IMR-90 (cell line): Measurements from ENCODE around the gene KLF16. TPM values are rescaled to one million over a fixed set of nuclear protein-coding genes. Genes with fewer than 3 reads are reported as not detected.

ENCODE experiments used
- ATAC-seq: fragments of 200-7000 bp; cut with Tn5 transposase; 2 replicates; pipeline ENCODE4 v1.9.1; 2020; ENCODE audit warnings: low read depth, mild to moderate bottlenecking, moderate library complexity
- BruUV-seq: library from RNA; stranded (reverse); fragments of 400-500 nt; replicated peaks from 2 replicates; lab custom pipeline; 2021; lab: Mats Ljungman, UMichigan
- CTCF ChIA-PET: fragments of 300-600 bp; formaldehyde crosslinking; extraction: SDS; loops from one replicate; lab custom pipeline; 2021; ENCODE audit warnings: antibody characterized with exemption; lab: Yijun Ruan, JAX
- POLR2A ChIA-PET: fragments of 300-600 bp; sonication (Branson Sonifier 250); formaldehyde crosslinking; loops from one replicate; lab custom pipeline; 2022; ENCODE audit warnings: antibody characterized with exemption; ENCODE audit not compliant: unreplicated experiment; lab: Charles Lee
- DNase-seq: peaks from one replicate; pipeline ENCODE4 v3.0.0; 2013
- H2AFZ ChIP-seq: replicated peaks from 2 replicates; pipeline ENCODE3; 2013; ENCODE audit warnings: low read length, mild to moderate bottlenecking; ENCODE audit not compliant: poor library complexity
- H2AK5ac ChIP-seq: 2 replicates; pipeline ENCODE4 v1.6.1; 2013; ENCODE audit warnings: low read depth, low read length, inconsistent platforms
- H2AK9ac ChIP-seq: replicated peaks from 2 replicates; pipeline ENCODE3; 2013; ENCODE audit warnings: mild to moderate bottlenecking, low read depth, low read length, moderate library complexity; ENCODE audit not compliant: poor library complexity
- H2BK120ac ChIP-seq: 2 replicates; pipeline ENCODE4 v1.6.1; 2013; ENCODE audit warnings: low read depth, low read length, inconsistent platforms
- H2BK15ac ChIP-seq: 3 replicates; pipeline ENCODE4 v1.6.1; 2013; ENCODE audit warnings: low read depth, low read length, inconsistent platforms
- H2BK20ac ChIP-seq: 2 replicates; pipeline ENCODE4 v1.6.1; 2013; ENCODE audit warnings: low read depth, mild to moderate bottlenecking, inconsistent platforms, low read length, moderate library complexity
- H2BK5ac ChIP-seq: 2 replicates; pipeline ENCODE4 v1.6.1; 2013; ENCODE audit warnings: mild to moderate bottlenecking, low read depth, low read length, inconsistent platforms; ENCODE audit not compliant: poor library complexity, severe bottlenecking
- H3K14ac ChIP-seq: replicated peaks from 2 replicates; pipeline ENCODE4 v1.6.1; 2013; ENCODE audit warnings: low read depth, low read length, inconsistent platforms
- H3K18ac ChIP-seq: 2 replicates; pipeline ENCODE4 v1.6.1; 2013; ENCODE audit warnings: low read depth, low read length, control low read depth
- H3K23ac ChIP-seq: 2 replicates; pipeline ENCODE4 v1.6.1; 2013; ENCODE audit warnings: low read depth, low read length, inconsistent platforms
- H3K27ac ChIP-seq: 2 replicates; pipeline ENCODE4 v1.5.1; 2013; ENCODE audit warnings: mild to moderate bottlenecking, control low read depth, low read length; ENCODE audit not compliant: insufficient read depth
- H3K27me3 ChIP-seq: 2 replicates; pipeline ENCODE4 v1.6.1; 2013; ENCODE audit warnings: low read length; ENCODE audit not compliant: control insufficient read depth, insufficient read depth
- H3K36me3 ChIP-seq: 2 replicates; pipeline ENCODE4 v1.6.1; 2013; ENCODE audit warnings: low read length, mixed read lengths; ENCODE audit not compliant: control insufficient read depth, insufficient read depth
- H3K4ac ChIP-seq: 2 replicates; pipeline ENCODE4 v1.6.1; 2013; ENCODE audit warnings: low read depth, low read length, inconsistent platforms
- H3K4me1 ChIP-seq: 2 replicates; pipeline ENCODE4 v1.6.1; 2013; ENCODE audit warnings: low read length, mixed read lengths; ENCODE audit not compliant: control insufficient read depth, insufficient read depth
- H3K4me2 ChIP-seq: 2 replicates; pipeline ENCODE4 v1.6.1; 2013; ENCODE audit warnings: low read depth, mild to moderate bottlenecking, control low read depth, low read length, moderate library complexity
- H3K4me3 ChIP-seq: 2 replicates; pipeline ENCODE4 v1.5.1; 2013; ENCODE audit warnings: low read depth, mild to moderate bottlenecking, control low read depth, low read length, moderate library complexity; ENCODE audit not compliant: insufficient read depth
- H3K56ac ChIP-seq: 2 replicates; pipeline ENCODE4 v1.6.1; 2013; ENCODE audit warnings: low read length, inconsistent platforms; ENCODE audit not compliant: insufficient read depth; ENCODE audit errors: extremely low read depth
- H3K79me1 ChIP-seq, 2 experiments: 2 replicates each; pipeline ENCODE4 v1.6.1; 2013; ENCODE audit warnings: low read length in 2 of 2, inconsistent platforms in 1 of 2, low read depth in 1 of 2
- H3K9ac ChIP-seq: 2 replicates; pipeline ENCODE4 v1.6.1; 2013; ENCODE audit warnings: low read depth, low read length, control low read depth
- H3K9me1 ChIP-seq: 2 replicates; pipeline ENCODE4 v1.6.1; 2013; ENCODE audit warnings: low read length, inconsistent platforms; ENCODE audit not compliant: insufficient read depth
- H3K9me3 ChIP-seq: 2 replicates; pipeline ENCODE4 v1.6.1; 2013; ENCODE audit warnings: low read length; ENCODE audit not compliant: control insufficient read depth, insufficient read depth
- H4K20me1 ChIP-seq: 2 replicates; pipeline ENCODE4 v1.6.1; 2013; ENCODE audit warnings: low read length, inconsistent platforms; ENCODE audit not compliant: insufficient read depth
- H4K5ac ChIP-seq: 2 replicates; pipeline ENCODE4 v1.6.1; 2013; ENCODE audit warnings: mild to moderate bottlenecking, low read depth, low read length, control low read depth
- H4K8ac ChIP-seq, 2 experiments: 2 replicates each; pipeline ENCODE4 v1.6.1; 2013; ENCODE audit warnings: low read depth in 2 of 2, low read length in 2 of 2, control low read depth in 1 of 2, inconsistent platforms in 1 of 2
- H4K91ac ChIP-seq: 2 replicates; pipeline ENCODE4 v1.6.1; 2013; ENCODE audit warnings: low read depth, low read length, inconsistent platforms; ENCODE audit not compliant: insufficient read depth
- BHLHE40 ChIP-seq: fragments of 150-350 bp; IDR thresholded peaks from 2 replicates; pipeline ENCODE4 v1.6.1; 2016; ENCODE audit warnings: mild to moderate bottlenecking, low read depth, low read length
- CEBPB ChIP-seq: IDR thresholded peaks from 2 replicates; pipeline ENCODE4 v1.6.1; 2012; ENCODE audit warnings: low read depth, low read length, improper control_type of control experiment
- CHD1 ChIP-seq: IDR thresholded peaks from 2 replicates; pipeline ENCODE4 v1.6.1; 2012; ENCODE audit warnings: low read depth, low read length, improper control_type of control experiment
- FOS ChIP-seq: fragments of 150-350 bp; IDR thresholded peaks from 2 replicates; pipeline ENCODE4 v1.6.1; 2016; ENCODE audit warnings: low read depth, low read length
- MAFK ChIP-seq: IDR thresholded peaks from 2 replicates; pipeline ENCODE4 v1.6.1; 2012; ENCODE audit warnings: low read depth, low read length, improper control_type of control experiment
- MAZ ChIP-seq: IDR thresholded peaks from 2 replicates; pipeline ENCODE4 v1.6.1; 2012; ENCODE audit warnings: low read depth, mild to moderate bottlenecking, low read length, improper control_type of control experiment, moderate library complexity, borderline replicate concordance
- MXI1 ChIP-seq: IDR thresholded peaks from 2 replicates; pipeline ENCODE4 v1.6.1; 2012; ENCODE audit warnings: low read depth, mild to moderate bottlenecking, low read length, moderate library complexity, borderline replicate concordance
- NFE2L2 ChIP-seq: fragments of 150-350 bp; IDR thresholded peaks from 2 replicates; pipeline ENCODE4 v1.6.1; 2016; ENCODE audit warnings: low read depth, mild to moderate bottlenecking, low read length
- POLR2A ChIP-seq: IDR thresholded peaks from 2 replicates; pipeline ENCODE4 v1.6.1; 2012; ENCODE audit warnings: mild to moderate bottlenecking, low read depth, low read length
- RCOR1 ChIP-seq: IDR thresholded peaks from 2 replicates; pipeline ENCODE4 v1.6.1; 2012; ENCODE audit warnings: mild to moderate bottlenecking, low read length, improper control_type of control experiment; ENCODE audit not compliant: insufficient replicate concordance
- RFX5 ChIP-seq: IDR thresholded peaks from 2 replicates; pipeline ENCODE4 v1.8.0; 2012; ENCODE audit warnings: low read depth, mild to moderate bottlenecking, low read length, moderate library complexity
- SMC3 ChIP-seq: fragments of 150-350 bp; IDR thresholded peaks from 2 replicates; pipeline ENCODE4 v1.6.1; 2016; ENCODE audit warnings: low read depth, mild to moderate bottlenecking, antibody characterized with exemption, low read length, moderate library complexity
- WGBS, 2 experiments: methylation state at CpG; one replicate each; pipeline versions ENCODE4 v1.1.5 to v1.1.7; 2013; ENCODE audit warnings: missing lambda C conversion rate in 2 of 2; ENCODE audit not compliant: insufficient read length in 1 of 2; ENCODE audit errors: extremely low coverage in 2 of 2; 5-methylcytosine and 5-hydroxymethylcytosine counted together
- dilution Hi-C: fragments of 300-500 bp; cut with HindIII; formaldehyde crosslinking; loops from one replicate; pipeline ENCODE4 v1.14.3; 2018; ENCODE audit warnings: low sequenced_read_pairs; ENCODE audit not compliant: unreplicated experiment
- in situ Hi-C: fragments of 300-500 bp; cut with MboI; formaldehyde crosslinking; loops from 3 replicates; pipeline ENCODE4 v1.14.3; 2019; ENCODE audit warnings: low sequenced_read_pairs, inconsistent platforms, mixed read lengths
- intact Hi-C: fragments of 100-400 bp; cut with micrococcal nuclease; formaldehyde crosslinking; loops from 2 replicates; pipeline ENCODE4 v1.10.0; 2022
- polyA plus RNA-seq, 3 experiments: library from polyadenylated mRNA; depleted of rRNA; stranded (reverse); fragments of >200 nt; gene quantifications; 2 replicates each; pipeline ENCODE4 v1.2.3, GENCODE V29; 2012; ENCODE audit warnings: low replicate concordance in 1 of 3
- total RNA-seq: library from RNA; depleted of rRNA; stranded (reverse); fragments of >200 nt; gene quantifications from 2 replicates; pipeline ENCODE4 v1.2.3, GENCODE V29; 2012
- TF ChIP-seq, protein P1 (sequence below): fragments of 150-350 bp; IDR thresholded peaks from 2 replicates; pipeline ENCODE4 v1.6.1; 2017; ENCODE audit warnings: mild to moderate bottlenecking, antibody characterized with exemption, low read length, low read depth
- TF ChIP-seq, protein P2 (sequence below): conservative IDR thresholded peaks from 2 replicates; pipeline ENCODE4 v1.5.1; 2012; ENCODE audit warnings: mild to moderate bottlenecking, low read depth, low read length, improper control_type of control experiment

Gene KLF16
- total and polyA plus RNA-seq, 2 of the 4 experiments (the other 2 are of a cell fraction), result 0.90 to 13.1 TPM

DNA sequence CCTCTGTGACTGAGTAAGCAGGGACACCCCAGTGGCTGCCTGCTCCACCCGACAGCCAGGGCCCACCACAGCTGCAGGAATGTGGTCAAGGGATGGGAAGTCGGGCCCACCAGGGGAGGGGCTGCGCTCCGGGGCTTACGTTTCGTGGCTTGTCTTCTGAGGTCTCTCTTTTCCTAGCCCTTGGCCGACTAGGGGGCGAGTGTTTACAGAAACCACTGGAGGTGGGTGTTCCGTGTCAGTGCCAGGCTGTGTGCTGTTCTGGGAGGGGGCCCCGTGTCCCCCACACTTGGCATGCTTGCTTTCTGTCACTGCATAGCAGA lies 46.3 kb upstream of the KLF16 start:
- no peak overlapping the region for H3K9ac ChIP-seq
- peak overlapping the region; percentile 25 for H2AFZ ChIP-seq
- H3K56ac ChIP-seq, result no peak overlapping the region
- no peak overlapping the region; the same call in 1 of the 2 replicates for H3K23ac ChIP-seq
- no peak overlapping the region for H4K5ac ChIP-seq
- no peaks in the 10 kb centered on the region for H3K9me3 ChIP-seq
- no peak overlapping the region for H2BK5ac ChIP-seq
- 20% methylated on average over 3 of the region's 10 CpGs; no CpG with 5 or more reads in 1 of the 2 experiments for WGBS, 2 experiments
- H3K27ac ChIP-seq, result no peak overlapping the region
- H3K4me1 ChIP-seq, result peaks cover 10% of the 10 kb centered on the region
- ChIA-PET CTCF (no interaction called here), POLR2A (no interaction called here)
- no peak overlapping the region for H3K4me3 ChIP-seq
- H2BK20ac ChIP-seq, result no peak overlapping the region
- H3K36me3 ChIP-seq, result peaks cover 15% of the 10 kb centered on the region; the same call in 1 of the 2 replicates
- peaks cover 9% of the 10 kb centered on the region; the same call in 1 of the 2 replicates for H3K9me1 ChIP-seq
- in situ Hi-C loops (no loop called here), dilution Hi-C loops (no loop called here), intact Hi-C loops (no loop called here)
- H3K4ac ChIP-seq, result no peak overlapping the region
- peaks cover 59% of the 10 kb centered on the region for H4K20me1 ChIP-seq
- BruUV-seq, result no TSS peak
- no peak overlapping the region for H3K18ac ChIP-seq
- TF ChIP-seq RFX5 (no peak), MAFK (no peak), MXI1 (no peak), BHLHE40 (no peak), FOS (no peak), CHD1 (no peak), NFE2L2 (no peak), POLR2A (no peak), RCOR1 (no peak), MAZ (no peak), SMC3 (no peak), CEBPB (no peak)
- TF ChIP-seq, protein P1, sequence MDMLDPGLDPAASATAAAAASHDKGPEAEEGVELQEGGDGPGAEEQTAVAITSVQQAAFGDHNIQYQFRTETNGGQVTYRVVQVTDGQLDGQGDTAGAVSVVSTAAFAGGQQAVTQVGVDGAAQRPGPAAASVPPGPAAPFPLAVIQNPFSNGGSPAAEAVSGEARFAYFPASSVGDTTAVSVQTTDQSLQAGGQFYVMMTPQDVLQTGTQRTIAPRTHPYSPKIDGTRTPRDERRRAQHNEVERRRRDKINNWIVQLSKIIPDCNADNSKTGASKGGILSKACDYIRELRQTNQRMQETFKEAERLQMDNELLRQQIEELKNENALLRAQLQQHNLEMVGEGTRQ, result no peak
- TF ChIP-seq, protein P2, sequence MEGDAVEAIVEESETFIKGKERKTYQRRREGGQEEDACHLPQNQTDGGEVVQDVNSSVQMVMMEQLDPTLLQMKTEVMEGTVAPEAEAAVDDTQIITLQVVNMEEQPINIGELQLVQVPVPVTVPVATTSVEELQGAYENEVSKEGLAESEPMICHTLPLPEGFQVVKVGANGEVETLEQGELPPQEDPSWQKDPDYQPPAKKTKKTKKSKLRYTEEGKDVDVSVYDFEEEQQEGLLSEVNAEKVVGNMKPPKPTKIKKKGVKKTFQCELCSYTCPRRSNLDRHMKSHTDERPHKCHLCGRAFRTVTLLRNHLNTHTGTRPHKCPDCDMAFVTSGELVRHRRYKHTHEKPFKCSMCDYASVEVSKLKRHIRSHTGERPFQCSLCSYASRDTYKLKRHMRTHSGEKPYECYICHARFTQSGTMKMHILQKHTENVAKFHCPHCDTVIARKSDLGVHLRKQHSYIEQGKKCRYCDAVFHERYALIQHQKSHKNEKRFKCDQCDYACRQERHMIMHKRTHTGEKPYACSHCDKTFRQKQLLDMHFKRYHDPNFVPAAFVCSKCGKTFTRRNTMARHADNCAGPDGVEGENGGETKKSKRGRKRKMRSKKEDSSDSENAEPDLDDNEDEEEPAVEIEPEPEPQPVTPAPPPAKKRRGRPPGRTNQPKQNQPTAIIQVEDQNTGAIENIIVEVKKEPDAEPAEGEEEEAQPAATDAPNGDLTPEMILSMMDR, result no peak
- no peak for DNase-seq
- H2AK9ac ChIP-seq, result no peak overlapping the region
- peaks cover 18 to 77% of the 10 kb centered on the region in 2 experiments for H3K79me1 ChIP-seq
- H4K91ac ChIP-seq, result no peak overlapping the region
- no peaks in the 10 kb centered on the region for H3K27me3 ChIP-seq
- no peak overlapping the region for H2AK5ac ChIP-seq
- H3K14ac ChIP-seq, result no peak overlapping the region
- ATAC-seq, result no peak
- no peak overlapping the region for H2BK15ac ChIP-seq
- H3K4me2 ChIP-seq, result no peak overlapping the region
- H2BK120ac ChIP-seq, result no peak overlapping the region
- H4K8ac ChIP-seq, result no peak overlapping the region
